Esophagus squamous epithelium (tissue), 4 donors: ENCODE results near the gene KIAA0753.

Source experiments
- CTCF ChIP-seq, 6 experiments: fragments of 450-650 bp in 4 of 6; fragments of 200-600 bp in 2 of 6; sonication (generic) in 2 of 6; IDR thresholded peaks; one replicate each; pipeline ENCODE4 v1.5.1; 2016 to 2019; ENCODE audit warnings: antibody characterized with exemption in 6 of 6, mild to moderate bottlenecking in 4 of 6, moderate library complexity in 4 of 6
- POLR2A ChIP-seq, 4 donors: fragments of 450-650 bp; IDR thresholded peaks; one replicate each; pipeline ENCODE4 v1.6.1; 2017; ENCODE audit warnings: antibody characterized with exemption in 4 of 4, mild to moderate bottlenecking in 4 of 4, moderate library complexity in 3 of 4

- no peak for TF ChIP-seq CTCF (IDR thresholded peaks at IDR 0.05)
- no peak for TF ChIP-seq POLR2A (IDR thresholded peaks at IDR 0.05)
Observed at GRCh38 chr17:6558932-6559752, 81.4 kb downstream of the KIAA0753 start.
